Measurements from ENCODE around the gene SHB.

Gene SHB

GRCh38 chr9:38032266-38033110, 36.5 kb downstream of the SHB start:
- Histone ChIP-seq H4K20me1 (ENCODE audit: low read depth, low read length) (no peaks in the 10 kb centered on the region), H3K27ac (ENCODE audit: low read depth, low read length) (no peak overlapping the region), H3K36me3 (ENCODE audit: low read length) (no peaks in the 10 kb centered on the region), H3K4me3 (ENCODE audit: insufficient read depth, low read length, poor library complexity, severe bottlenecking) (no peak overlapping the region), H3K9me3 (ENCODE audit: insufficient read depth, low read length) (no peaks in the 10 kb centered on the region), H3K27me3 (ENCODE audit: low read length) (no peaks in the 10 kb centered on the region), H2AFZ (ENCODE audit: low read depth, low read length, severe bottlenecking) (no peak overlapping the region), H3K4me2 (ENCODE audit: low read depth, low read length, poor library complexity, severe bottlenecking) (no peak overlapping the region), H3K79me2 (ENCODE audit: insufficient read depth, low read length) (no peaks in the 10 kb centered on the region), H3K9me2 (replicated peaks; ENCODE audit: insufficient read depth, low read length) (no peaks in the 10 kb centered on the region), H3F3A (ENCODE audit: insufficient read depth) (no peaks in the 10 kb centered on the region), H3K9ac (ENCODE audit: low read length) (no peak overlapping the region)
- TF ChIP-seq EZH2phosphoT487 (conservative IDR thresholded peaks at IDR 0.05; ENCODE audit: low read length) (no peak), CTCF (IDR thresholded peaks at IDR 0.05; ENCODE audit: insufficient read depth, low read length, poor library complexity, severe bottlenecking) (no peak)

GRCh38 chr9:38031594-38031993, 37.4 kb downstream of the SHB start:
- no peaks in the 10 kb centered on the region for H3K79me2 ChIP-seq (ENCODE audit: insufficient read depth, low read length)
- no peaks in the 10 kb centered on the region for H3K9me3 ChIP-seq (ENCODE audit: insufficient read depth, low read length)
- no peak overlapping the region for H3K4me2 ChIP-seq (ENCODE audit: low read depth, low read length, poor library complexity, severe bottlenecking)
- TF ChIP-seq EZH2phosphoT487 (conservative IDR thresholded peaks at IDR 0.05; ENCODE audit: low read length) = no peak
- no peak for TF ChIP-seq CTCF (IDR thresholded peaks at IDR 0.05; ENCODE audit: insufficient read depth, low read length, poor library complexity, severe bottlenecking)
- no peaks in the 10 kb centered on the region for H4K20me1 ChIP-seq (ENCODE audit: low read depth, low read length)
- no peaks in the 10 kb centered on the region for H3K27me3 ChIP-seq (ENCODE audit: low read length)
- H3K27ac ChIP-seq (ENCODE audit: low read depth, low read length) = no peak overlapping the region
- no peak overlapping the region for H2AFZ ChIP-seq (ENCODE audit: low read depth, low read length, severe bottlenecking)
- H3K9me2 ChIP-seq (replicated peaks; ENCODE audit: insufficient read depth, low read length) = no peaks in the 10 kb centered on the region
- no peak overlapping the region for H3K9ac ChIP-seq (ENCODE audit: low read length)
- no peak overlapping the region for H3K4me3 ChIP-seq (ENCODE audit: insufficient read depth, low read length, poor library complexity, severe bottlenecking)
- H3K36me3 ChIP-seq (ENCODE audit: low read length) = no peaks in the 10 kb centered on the region
- no peaks in the 10 kb centered on the region for H3F3A ChIP-seq (ENCODE audit: insufficient read depth)

- Histone ChIP-seq H3K4me2 (ENCODE audit: low read depth, low read length, poor library complexity, severe bottlenecking) (no peak overlapping the region), H3K79me2 (ENCODE audit: insufficient read depth, low read length) (no peaks in the 10 kb centered on the region), H2AFZ (ENCODE audit: low read depth, low read length, severe bottlenecking) (no peak overlapping the region), H3F3A (ENCODE audit: insufficient read depth) (no peaks in the 10 kb centered on the region), H3K9me2 (replicated peaks; ENCODE audit: insufficient read depth, low read length) (no peaks in the 10 kb centered on the region), H3K9ac (ENCODE audit: low read length) (no peak overlapping the region), H3K27ac (ENCODE audit: low read depth, low read length) (no peak overlapping the region), H3K27me3 (ENCODE audit: low read length) (no peaks in the 10 kb centered on the region), H3K36me3 (ENCODE audit: low read length) (no peaks in the 10 kb centered on the region), H4K20me1 (ENCODE audit: low read depth, low read length) (no peaks in the 10 kb centered on the region), H3K9me3 (ENCODE audit: insufficient read depth, low read length) (no peaks in the 10 kb centered on the region), H3K4me3 (ENCODE audit: insufficient read depth, low read length, poor library complexity, severe bottlenecking) (no peak overlapping the region)
- no peak for TF ChIP-seq EZH2phosphoT487 (conservative IDR thresholded peaks at IDR 0.05; ENCODE audit: low read length)
- no peak for TF ChIP-seq CTCF (IDR thresholded peaks at IDR 0.05; ENCODE audit: insufficient read depth, low read length, poor library complexity, severe bottlenecking)
Measured at GRCh38 chr9:38030658-38031057, 38.4 kb downstream of the SHB start.
